Natural killer cell (primary cell): ENCODE results near the gene LMNA. TPM values are rescaled to one million over a fixed set of nuclear protein-coding genes. Genes with fewer than 3 reads are reported as not detected.
A peak's percentile ranks its signal among the peaks of the same experiment; 100 is the strongest.

ENCODE experiments used
- ATAC-seq, 3 donors: fragments of 150-1000 bp in 2 of 3; fragments of 200-7000 bp in 1 of 3; cut with Tn5 transposase; 1 replicate in 1 of 3; 2 replicates in 2 of 3; pipeline ENCODE4 v1.10.0; 2021; ENCODE audit warnings: mild to moderate bottlenecking in 2 of 3, moderate library complexity in 2 of 3
- DNase-seq, 2 donors: peaks; one replicate each; pipeline versions ENCODE4 v3.0.0 to v3.0.0-alpha.2; 2013 to 2021; ENCODE audit warnings: mixed read lengths in 1 of 2
- H3K27ac ChIP-seq: one replicate; pipeline ENCODE4 v1.5.1; 2013; ENCODE audit warnings: mild to moderate bottlenecking, low read length
- H3K27me3 ChIP-seq: one replicate; pipeline ENCODE4 v1.6.1; 2013; ENCODE audit warnings: low read length; ENCODE audit not compliant: control insufficient read depth, insufficient read depth
- H3K36me3 ChIP-seq: one replicate; pipeline ENCODE4 v1.6.1; 2013; ENCODE audit warnings: low read length; ENCODE audit not compliant: control insufficient read depth, insufficient read depth
- H3K4me1 ChIP-seq: one replicate; pipeline ENCODE4 v1.6.1; 2013; ENCODE audit warnings: low read length; ENCODE audit not compliant: control insufficient read depth, insufficient read depth
- H3K4me3 ChIP-seq: one replicate; pipeline ENCODE4 v1.5.1; 2013; ENCODE audit warnings: low read length
- H3K9me3 ChIP-seq: one replicate; pipeline ENCODE4 v1.6.1; 2013; ENCODE audit warnings: low read length; ENCODE audit not compliant: control insufficient read depth, insufficient read depth
- H3K27ac Mint-ChIP-seq, 2 donors: one replicate each; pipeline ENCODE4 v1.8.0; 2022; ENCODE audit warnings: mild to moderate bottlenecking in 2 of 2, mixed read lengths in 2 of 2, moderate library complexity in 1 of 2
- H3K27me3 Mint-ChIP-seq, 2 donors: one replicate each; pipeline ENCODE4 v1.8.0; 2022; ENCODE audit warnings: low read depth in 2 of 2, mixed read lengths in 2 of 2
- H3K36me3 Mint-ChIP-seq: one replicate; pipeline ENCODE4 v1.8.0; 2022; ENCODE audit warnings: mixed read lengths
- H3K4me1 Mint-ChIP-seq, 2 donors: one replicate each; pipeline ENCODE4 v1.8.0; 2022; ENCODE audit warnings: mixed read lengths in 2 of 2
- H3K4me3 Mint-ChIP-seq: one replicate; pipeline ENCODE4 v1.8.0; 2022; ENCODE audit warnings: mild to moderate bottlenecking, moderate library complexity, mixed read lengths
- H3K9me3 Mint-ChIP-seq, 2 donors: one replicate each; pipeline ENCODE4 v1.8.0; 2022; ENCODE audit warnings: mixed read lengths in 2 of 2
- CTCF ChIP-seq: fragments of 200-600 bp; IDR thresholded peaks from one replicate; pipeline ENCODE4 v1.8.0; 2022; ENCODE audit warnings: antibody characterized with exemption
- WGBS: methylation state at CpG from one replicate; pipeline ENCODE4 v1.1.7; 2013; ENCODE audit warnings: missing lambda C conversion rate; ENCODE audit not compliant: insufficient coverage; 5-methylcytosine and 5-hydroxymethylcytosine counted together
- intact Hi-C: fragments of 100-400 bp; cut with micrococcal nuclease; formaldehyde crosslinking; loops from one replicate; pipeline ENCODE4 v1.14.2; 2022
- total RNA-seq, 4 donors: library from RNA; stranded (reverse); fragments of 120-200 nt in 1 of 4; gene quantifications; one replicate each; pipeline versions ENCODE4 v1.2.3 to v1.2.4, GENCODE V29; 2013 to 2022

Gene LMNA
- total RNA-seq, 3 donors from 2014 or later (not counting 1 experiment from before 2014, with no cell fraction given): 201 to 504 (median 273) TPM

DNA sequence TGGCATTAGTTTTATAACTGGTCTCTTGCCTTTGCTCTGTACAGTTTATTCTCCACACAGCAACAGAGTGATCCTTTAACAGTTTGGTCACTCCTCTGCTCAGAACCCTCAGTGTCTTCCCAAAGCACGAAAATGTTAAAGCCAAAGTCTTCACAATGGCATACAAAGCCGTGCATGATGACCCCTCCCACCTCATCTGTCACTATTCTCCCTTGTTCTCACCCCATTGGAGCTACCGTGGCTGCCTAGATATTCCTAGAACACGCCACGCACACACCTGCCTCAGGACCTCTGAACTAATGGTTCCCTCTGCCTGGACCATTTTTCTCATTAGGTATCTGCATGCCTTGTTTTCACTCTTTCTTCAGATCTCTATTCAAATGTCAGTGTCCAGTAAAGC, 30.2 kb downstream of the LMNA start:
- H3K27me3 Mint-ChIP-seq: peaks cover 9 to 23% of the 10 kb centered on the region in 2 donors
- intact Hi-C loops: loop anchor here (5.0 kb wide), 1 partner anchor 173 kb away; no protein-coding TSS in a partner anchor
- H3K27ac ChIP-seq: no peak overlapping the region
- H3K27me3 ChIP-seq: no peaks in the 10 kb centered on the region
- DNase-seq: no peak
- peaks cover 15 to 21% of the 10 kb centered on the region in 2 donors for H3K4me1 Mint-ChIP-seq
- no peak for TF ChIP-seq CTCF
- no peak overlapping the region for H3K4me3 Mint-ChIP-seq
- H3K9me3 Mint-ChIP-seq: no peaks in the 10 kb centered on the region
- WGBS: 84% methylated on average over 5 of the region's 5 CpGs
- H3K27ac Mint-ChIP-seq: no peak overlapping the region
- H3K4me1 ChIP-seq: peaks cover 39% of the 10 kb centered on the region
- ATAC-seq: no peak
- no peaks in the 10 kb centered on the region for H3K36me3 ChIP-seq
- H3K9me3 ChIP-seq: no peaks in the 10 kb centered on the region
- no peaks in the 10 kb centered on the region for H3K36me3 Mint-ChIP-seq
- no peak overlapping the region for H3K4me3 ChIP-seq

- ATAC-seq (no peak), DNase-seq (no peak)
- H3K36me3 ChIP-seq: no peaks in the 10 kb centered on the region
- H3K36me3 Mint-ChIP-seq: no peaks in the 10 kb centered on the region
- no peak for TF ChIP-seq CTCF
- no peak overlapping the region for H3K27ac ChIP-seq
- H3K4me3 ChIP-seq: no peak overlapping the region
- peaks cover 9 to 21% of the 10 kb centered on the region in 2 donors for H3K27me3 Mint-ChIP-seq
- H3K9me3 ChIP-seq: no peaks in the 10 kb centered on the region
- no peaks in the 10 kb centered on the region for H3K9me3 Mint-ChIP-seq
- no peak overlapping the region for H3K4me3 Mint-ChIP-seq
- peak overlapping the region; percentile 73 to 82 for H3K27ac Mint-ChIP-seq
- 84% methylated on average over 2 of the region's 2 CpGs for WGBS
- no peaks in the 10 kb centered on the region for H3K27me3 ChIP-seq
- peaks cover 15 to 17% of the 10 kb centered on the region in 2 donors for H3K4me1 Mint-ChIP-seq
- intact Hi-C loops: loop anchor here (1.0 to 5.0 kb wide), 2 partner anchors 80 to 172 kb away; no protein-coding TSS in a partner anchor
- peaks cover 48% of the 10 kb centered on the region for H3K4me1 ChIP-seq
Observed at GRCh38 chr1:156145650-156146019, 31.1 kb downstream of the LMNA start.

- H3K27ac ChIP-seq: no peak overlapping the region
- H3K27me3 ChIP-seq: no peaks in the 10 kb centered on the region
- no peaks in the 10 kb centered on the region for H3K36me3 ChIP-seq
- Mint-ChIP-seq H3K9me3 (no peaks in the 10 kb centered on the region), H3K27me3 (peaks cover 9 to 18% of the 10 kb centered on the region in 2 donors), H3K36me3 (no peaks in the 10 kb centered on the region), H3K27ac (peak overlapping the region; percentile 73 to 82), H3K4me1 (peaks cover 15 to 17% of the 10 kb centered on the region in 2 donors), H3K4me3 (peak overlapping the region; percentile 84)
- H3K4me1 ChIP-seq: peaks cover 54% of the 10 kb centered on the region
- peak; percentile 52 to 72 (median 56) for ATAC-seq
- peak; percentile 63 for TF ChIP-seq CTCF
- H3K9me3 ChIP-seq: no peaks in the 10 kb centered on the region
- 26% methylated on average over 13 of the region's 13 CpGs for WGBS
- H3K4me3 ChIP-seq: no peak overlapping the region
- DNase-seq: peak in 1 of 2 donors; percentile 82
- intact Hi-C loops: loop anchor here (1.0 to 5.0 kb wide), 2 partner anchors 79 to 171 kb away; no protein-coding TSS in a partner anchor
Observed at GRCh38 chr1:156146020-156146768, 31.7 kb downstream of the LMNA start.
